ENCODE results near the gene IFRD2. TPM values are rescaled to one million over a fixed set of nuclear protein-coding genes. Genes with fewer than 3 reads are reported as not detected.
A peak's percentile ranks its signal among the peaks of the same experiment; 100 is the strongest.

The IFRD2 gene
- total and polyA plus RNA-seq, 2 experiments from 2014 or later = 80.8 to 91.5 TPM

DNA sequence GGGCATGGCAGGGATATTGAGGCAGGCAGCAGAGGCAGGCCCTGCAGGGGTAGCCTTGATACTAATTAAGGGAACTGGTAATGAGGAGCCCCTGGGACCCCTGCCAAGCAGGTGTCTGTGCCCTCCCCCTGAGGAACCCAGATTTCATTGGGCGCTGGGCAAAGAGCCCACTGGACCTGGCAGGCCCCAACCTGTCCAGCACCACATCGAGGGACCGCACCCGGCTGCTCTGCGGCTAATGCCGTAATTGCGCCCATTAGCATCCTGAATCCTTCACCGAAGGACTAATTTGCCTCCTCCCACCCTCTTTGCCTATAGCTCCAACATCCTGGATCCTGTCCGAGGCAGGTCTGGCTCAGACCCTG is 37.0 kb downstream of the IFRD2 start:
- ATAC-seq (no peak), DNase-seq (ENCODE audit: low spot score) (no peak)
- Mint-ChIP-seq H3K9me3 (no peaks in the 10 kb centered on the region; the same call in 2 of the 3 replicates), H3K4me1 (peaks cover 24% of the 10 kb centered on the region), H3K36me3 (ENCODE audit: low read depth) (peaks cover 55% of the 10 kb centered on the region), H3K27me3 (ENCODE audit: insufficient read depth, low read depth, poor library complexity) (peaks cover 14% of the 10 kb centered on the region), H3K4me3 (no peak overlapping the region), H3K27ac (no peak overlapping the region)
- H3K4me2 ChIP-seq = no peak overlapping the region
- no peak overlapping the region for H3K4me3 ChIP-seq
- H3K4me1 ChIP-seq (ENCODE audit: insufficient read depth) = peaks cover 6% of the 10 kb centered on the region; the same call in 1 of the 2 replicates
- H3K9me2 ChIP-seq (ENCODE audit: insufficient read depth) = no peaks in the 10 kb centered on the region
- H4K20me1 ChIP-seq (replicated peaks; ENCODE audit: insufficient read depth) = peaks cover 13% of the 10 kb centered on the region; the same call in 1 of the 2 replicates
- H3K27ac ChIP-seq (ENCODE audit: low read depth) = 0 out of 2 replicates have a peak overlapping the region, but pooled peaks have one; percentile 45
- H3K79me2 ChIP-seq (replicated peaks; ENCODE audit: insufficient read depth) = peaks cover 11% of the 10 kb centered on the region
- H3K36me3 ChIP-seq (ENCODE audit: insufficient read depth) = peaks cover 14% of the 10 kb centered on the region
- peaks cover 23% of the 10 kb centered on the region for H3F3A ChIP-seq (replicated peaks; ENCODE audit: low read depth)
- TF ChIP-seq ZNF331 (CRISPR knock-in tag; IDR thresholded peaks at IDR 0.05; ENCODE audit: low read depth) = no peak
- TF ChIP-seq CREB1 (CRISPR knock-in tag; IDR thresholded peaks at IDR 0.05; ENCODE audit: low read depth) = no peak
- TF ChIP-seq JUNB (IDR thresholded peaks at IDR 0.05; ENCODE audit: unreplicated experiment) = no peak
- TF ChIP-seq, protein P1, sequence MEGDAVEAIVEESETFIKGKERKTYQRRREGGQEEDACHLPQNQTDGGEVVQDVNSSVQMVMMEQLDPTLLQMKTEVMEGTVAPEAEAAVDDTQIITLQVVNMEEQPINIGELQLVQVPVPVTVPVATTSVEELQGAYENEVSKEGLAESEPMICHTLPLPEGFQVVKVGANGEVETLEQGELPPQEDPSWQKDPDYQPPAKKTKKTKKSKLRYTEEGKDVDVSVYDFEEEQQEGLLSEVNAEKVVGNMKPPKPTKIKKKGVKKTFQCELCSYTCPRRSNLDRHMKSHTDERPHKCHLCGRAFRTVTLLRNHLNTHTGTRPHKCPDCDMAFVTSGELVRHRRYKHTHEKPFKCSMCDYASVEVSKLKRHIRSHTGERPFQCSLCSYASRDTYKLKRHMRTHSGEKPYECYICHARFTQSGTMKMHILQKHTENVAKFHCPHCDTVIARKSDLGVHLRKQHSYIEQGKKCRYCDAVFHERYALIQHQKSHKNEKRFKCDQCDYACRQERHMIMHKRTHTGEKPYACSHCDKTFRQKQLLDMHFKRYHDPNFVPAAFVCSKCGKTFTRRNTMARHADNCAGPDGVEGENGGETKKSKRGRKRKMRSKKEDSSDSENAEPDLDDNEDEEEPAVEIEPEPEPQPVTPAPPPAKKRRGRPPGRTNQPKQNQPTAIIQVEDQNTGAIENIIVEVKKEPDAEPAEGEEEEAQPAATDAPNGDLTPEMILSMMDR (conservative IDR thresholded peaks at IDR 0.05; ENCODE audit: low read depth in 2 of 2) = no peak
- TF ChIP-seq, protein P2, sequence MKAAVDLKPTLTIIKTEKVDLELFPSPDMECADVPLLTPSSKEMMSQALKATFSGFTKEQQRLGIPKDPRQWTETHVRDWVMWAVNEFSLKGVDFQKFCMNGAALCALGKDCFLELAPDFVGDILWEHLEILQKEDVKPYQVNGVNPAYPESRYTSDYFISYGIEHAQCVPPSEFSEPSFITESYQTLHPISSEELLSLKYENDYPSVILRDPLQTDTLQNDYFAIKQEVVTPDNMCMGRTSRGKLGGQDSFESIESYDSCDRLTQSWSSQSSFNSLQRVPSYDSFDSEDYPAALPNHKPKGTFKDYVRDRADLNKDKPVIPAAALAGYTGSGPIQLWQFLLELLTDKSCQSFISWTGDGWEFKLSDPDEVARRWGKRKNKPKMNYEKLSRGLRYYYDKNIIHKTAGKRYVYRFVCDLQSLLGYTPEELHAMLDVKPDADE (IDR thresholded peaks at IDR 0.05) = no peak
- TF ChIP-seq POLR2AphosphoS5 (IDR thresholded peaks at IDR 0.05; ENCODE audit: low read depth) = no peak
- TF ChIP-seq, protein P3, sequence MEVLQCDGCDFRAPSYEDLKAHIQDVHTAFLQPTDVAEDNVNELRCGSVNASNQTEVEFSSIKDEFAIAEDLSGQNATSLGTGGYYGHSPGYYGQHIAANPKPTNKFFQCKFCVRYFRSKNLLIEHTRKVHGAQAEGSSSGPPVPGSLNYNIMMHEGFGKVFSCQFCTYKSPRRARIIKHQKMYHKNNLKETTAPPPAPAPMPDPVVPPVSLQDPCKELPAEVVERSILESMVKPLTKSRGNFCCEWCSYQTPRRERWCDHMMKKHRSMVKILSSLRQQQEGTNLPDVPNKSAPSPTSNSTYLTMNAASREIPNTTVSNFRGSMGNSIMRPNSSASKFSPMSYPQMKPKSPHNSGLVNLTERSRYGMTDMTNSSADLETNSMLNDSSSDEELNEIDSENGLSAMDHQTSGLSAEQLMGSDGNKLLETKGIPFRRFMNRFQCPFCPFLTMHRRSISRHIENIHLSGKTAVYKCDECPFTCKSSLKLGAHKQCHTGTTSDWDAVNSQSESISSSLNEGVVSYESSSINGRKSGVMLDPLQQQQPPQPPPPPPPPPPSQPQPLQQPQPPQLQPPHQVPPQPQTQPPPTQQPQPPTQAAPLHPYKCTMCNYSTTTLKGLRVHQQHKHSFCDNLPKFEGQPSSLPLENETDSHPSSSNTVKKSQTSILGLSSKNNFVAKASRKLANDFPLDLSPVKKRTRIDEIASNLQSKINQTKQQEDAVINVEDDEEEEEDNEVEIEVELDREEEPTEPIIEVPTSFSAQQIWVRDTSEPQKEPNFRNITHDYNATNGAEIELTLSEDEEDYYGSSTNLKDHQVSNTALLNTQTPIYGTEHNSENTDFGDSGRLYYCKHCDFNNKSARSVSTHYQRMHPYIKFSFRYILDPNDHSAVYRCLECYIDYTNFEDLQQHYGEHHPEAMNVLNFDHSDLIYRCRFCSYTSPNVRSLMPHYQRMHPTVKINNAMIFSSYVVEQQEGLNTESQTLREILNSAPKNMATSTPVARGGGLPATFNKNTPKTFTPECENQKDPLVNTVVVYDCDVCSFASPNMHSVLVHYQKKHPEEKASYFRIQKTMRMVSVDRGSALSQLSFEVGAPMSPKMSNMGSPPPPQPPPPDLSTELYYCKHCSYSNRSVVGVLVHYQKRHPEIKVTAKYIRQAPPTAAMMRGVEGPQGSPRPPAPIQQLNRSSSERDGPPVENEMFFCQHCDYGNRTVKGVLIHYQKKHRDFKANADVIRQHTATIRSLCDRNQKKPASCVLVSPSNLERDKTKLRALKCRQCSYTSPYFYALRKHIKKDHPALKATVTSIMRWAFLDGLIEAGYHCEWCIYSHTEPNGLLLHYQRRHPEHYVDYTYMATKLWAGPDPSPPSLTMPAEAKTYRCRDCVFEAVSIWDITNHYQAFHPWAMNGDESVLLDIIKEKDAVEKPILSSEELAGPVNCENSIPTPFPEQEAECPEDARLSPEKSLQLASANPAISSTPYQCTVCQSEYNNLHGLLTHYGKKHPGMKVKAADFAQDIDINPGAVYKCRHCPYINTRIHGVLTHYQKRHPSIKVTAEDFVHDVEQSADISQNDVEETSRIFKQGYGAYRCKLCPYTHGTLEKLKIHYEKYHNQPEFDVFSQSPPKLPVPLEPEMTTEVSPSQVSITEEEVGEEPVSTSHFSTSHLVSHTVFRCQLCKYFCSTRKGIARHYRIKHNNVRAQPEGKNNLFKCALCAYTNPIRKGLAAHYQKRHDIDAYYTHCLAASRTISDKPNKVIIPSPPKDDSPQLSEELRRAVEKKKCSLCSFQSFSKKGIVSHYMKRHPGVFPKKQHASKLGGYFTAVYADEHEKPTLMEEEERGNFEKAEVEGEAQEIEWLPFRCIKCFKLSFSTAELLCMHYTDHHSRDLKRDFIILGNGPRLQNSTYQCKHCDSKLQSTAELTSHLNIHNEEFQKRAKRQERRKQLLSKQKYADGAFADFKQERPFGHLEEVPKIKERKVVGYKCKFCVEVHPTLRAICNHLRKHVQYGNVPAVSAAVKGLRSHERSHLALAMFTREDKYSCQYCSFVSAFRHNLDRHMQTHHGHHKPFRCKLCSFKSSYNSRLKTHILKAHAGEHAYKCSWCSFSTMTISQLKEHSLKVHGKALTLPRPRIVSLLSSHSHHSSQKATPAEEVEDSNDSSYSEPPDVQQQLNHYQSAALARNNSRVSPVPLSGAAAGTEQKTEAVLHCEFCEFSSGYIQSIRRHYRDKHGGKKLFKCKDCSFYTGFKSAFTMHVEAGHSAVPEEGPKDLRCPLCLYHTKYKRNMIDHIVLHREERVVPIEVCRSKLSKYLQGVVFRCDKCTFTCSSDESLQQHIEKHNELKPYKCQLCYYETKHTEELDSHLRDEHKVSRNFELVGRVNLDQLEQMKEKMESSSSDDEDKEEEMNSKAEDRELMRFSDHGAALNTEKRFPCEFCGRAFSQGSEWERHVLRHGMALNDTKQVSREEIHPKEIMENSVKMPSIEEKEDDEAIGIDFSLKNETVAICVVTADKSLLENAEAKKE (CRISPR knock-in tag; IDR thresholded peaks at IDR 0.05) = no peak
- no peaks in the 10 kb centered on the region for H3K27me3 ChIP-seq (ENCODE audit: insufficient read depth)
- H2AFZ ChIP-seq = no peak overlapping the region

Data from GM23338 (cell line).